Measurements from ENCODE around the gene MND1.

The MND1 gene

DNA sequence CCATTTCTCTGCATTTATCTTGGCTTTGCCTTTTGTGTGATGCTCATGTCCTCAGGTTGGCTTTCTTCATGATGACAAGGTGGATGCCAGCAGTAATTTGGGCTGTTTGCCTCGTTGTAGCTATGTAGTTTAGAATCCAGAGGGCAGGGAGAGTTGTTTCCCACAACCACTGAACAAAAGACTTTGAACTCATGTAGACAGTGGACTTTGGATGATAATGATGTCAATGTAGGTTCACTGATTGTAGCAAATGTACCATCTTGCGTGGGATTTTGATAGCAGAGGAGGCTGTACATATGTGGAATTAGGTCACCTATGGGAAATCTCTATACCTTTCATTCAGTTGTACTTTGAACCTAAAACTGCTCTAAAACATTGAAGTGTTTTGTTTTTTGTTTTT lies 41.3 kb downstream of the MND1 start:
- no peak overlapping the region for H3K27ac ChIP-seq
- TF ChIP-seq, protein P1, sequence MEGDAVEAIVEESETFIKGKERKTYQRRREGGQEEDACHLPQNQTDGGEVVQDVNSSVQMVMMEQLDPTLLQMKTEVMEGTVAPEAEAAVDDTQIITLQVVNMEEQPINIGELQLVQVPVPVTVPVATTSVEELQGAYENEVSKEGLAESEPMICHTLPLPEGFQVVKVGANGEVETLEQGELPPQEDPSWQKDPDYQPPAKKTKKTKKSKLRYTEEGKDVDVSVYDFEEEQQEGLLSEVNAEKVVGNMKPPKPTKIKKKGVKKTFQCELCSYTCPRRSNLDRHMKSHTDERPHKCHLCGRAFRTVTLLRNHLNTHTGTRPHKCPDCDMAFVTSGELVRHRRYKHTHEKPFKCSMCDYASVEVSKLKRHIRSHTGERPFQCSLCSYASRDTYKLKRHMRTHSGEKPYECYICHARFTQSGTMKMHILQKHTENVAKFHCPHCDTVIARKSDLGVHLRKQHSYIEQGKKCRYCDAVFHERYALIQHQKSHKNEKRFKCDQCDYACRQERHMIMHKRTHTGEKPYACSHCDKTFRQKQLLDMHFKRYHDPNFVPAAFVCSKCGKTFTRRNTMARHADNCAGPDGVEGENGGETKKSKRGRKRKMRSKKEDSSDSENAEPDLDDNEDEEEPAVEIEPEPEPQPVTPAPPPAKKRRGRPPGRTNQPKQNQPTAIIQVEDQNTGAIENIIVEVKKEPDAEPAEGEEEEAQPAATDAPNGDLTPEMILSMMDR (conservative IDR thresholded peaks at IDR 0.05; ENCODE audit: low read depth), result no peak
- ChIA-PET POLR2A (ENCODE audit: low non-redundant PET) (no interaction called here), CTCF (no interaction called here)
- DNase-seq (ENCODE audit: low spot score), result no peak

DNA sequence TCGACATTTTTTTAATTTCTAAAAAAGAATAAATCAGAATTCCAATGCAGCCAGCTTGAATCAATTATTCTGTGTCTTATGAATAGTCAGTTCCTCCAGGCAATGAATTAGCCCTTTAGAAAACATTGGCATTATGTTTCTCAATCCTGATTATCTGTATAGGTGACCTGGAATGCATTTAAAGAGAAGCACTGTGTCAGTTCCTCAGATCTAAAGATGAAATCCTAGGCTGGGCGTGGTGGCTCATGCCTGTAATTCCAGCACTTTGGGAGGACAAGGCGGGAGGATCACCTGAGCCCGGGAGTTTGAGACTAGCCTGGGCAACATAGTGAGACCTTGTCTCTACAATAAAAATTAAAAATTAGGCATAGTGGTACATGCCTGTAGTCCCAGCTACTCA lies 43.5 kb downstream of the MND1 start:
- POLR2A ChIA-PET (ENCODE audit: low non-redundant PET), result no interaction called here
- H3K27ac ChIP-seq, result no peak overlapping the region
- DNase-seq (ENCODE audit: low spot score), result no peak
- CTCF ChIA-PET, result no interaction called here
- TF ChIP-seq, protein P1 (conservative IDR thresholded peaks at IDR 0.05; ENCODE audit: low read depth), result no peak

DNA sequence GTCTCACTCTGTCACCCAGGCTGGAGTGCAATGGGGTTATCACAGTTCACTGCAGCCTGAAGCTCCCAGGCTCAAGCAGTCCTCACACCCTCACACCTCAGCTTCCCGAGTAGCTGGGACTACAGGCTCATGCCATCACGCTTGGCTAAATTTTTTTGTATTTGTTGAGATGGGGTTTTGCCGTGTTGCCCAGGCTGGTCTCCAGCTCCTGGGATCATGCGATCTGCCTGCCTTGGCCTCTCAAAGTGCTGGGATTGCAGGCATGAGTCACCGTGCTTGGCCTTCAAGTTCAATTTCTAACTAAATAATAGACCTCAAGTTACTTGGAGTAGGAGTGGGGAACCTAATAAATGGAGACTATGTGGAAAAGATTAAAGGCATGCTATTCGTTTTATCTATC lies 48.9 kb downstream of the MND1 start:
- no peak overlapping the region for H3K27ac ChIP-seq
- ChIA-PET POLR2A (ENCODE audit: low non-redundant PET) (no interaction called here), CTCF (interaction anchor here (0.6 kb wide), 1 partner anchor 213 kb away, joined by 3 read pairs; no protein-coding TSS in a partner anchor)
- no peak for DNase-seq (ENCODE audit: low spot score)
- TF ChIP-seq, protein P1 (conservative IDR thresholded peaks at IDR 0.05; ENCODE audit: low read depth), result no peak

DNA sequence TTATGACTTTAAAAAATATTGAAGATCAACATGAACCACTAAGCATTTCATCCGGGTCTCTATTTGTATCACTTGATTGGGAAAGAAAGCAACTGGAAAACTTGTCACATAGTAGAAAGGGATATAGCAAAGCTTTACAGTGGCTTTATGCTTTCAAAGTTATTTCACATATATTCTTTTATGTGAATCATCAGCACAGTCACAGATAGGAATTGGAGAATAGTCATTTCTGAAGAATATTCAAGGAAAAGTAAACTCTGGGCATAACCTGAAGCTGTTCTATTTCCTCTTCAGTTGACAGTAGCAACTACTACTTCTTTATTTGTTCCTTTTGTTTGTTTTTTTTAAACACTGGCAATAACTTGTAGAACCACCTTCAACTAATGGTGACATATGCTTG lies 50.5 kb downstream of the MND1 start:
- H3K27ac ChIP-seq, result no peak overlapping the region
- TF ChIP-seq, protein P1 (conservative IDR thresholded peaks at IDR 0.05; ENCODE audit: low read depth), result no peak
- ChIA-PET CTCF (interaction anchor here (0.6 kb wide), 2 partner anchors 17 to 1240 kb away, joined by 3 to 4 read pairs; no protein-coding TSS in a partner anchor), POLR2A (ENCODE audit: low non-redundant PET) (no interaction called here)
- no peak for DNase-seq (ENCODE audit: low spot score)

DNA sequence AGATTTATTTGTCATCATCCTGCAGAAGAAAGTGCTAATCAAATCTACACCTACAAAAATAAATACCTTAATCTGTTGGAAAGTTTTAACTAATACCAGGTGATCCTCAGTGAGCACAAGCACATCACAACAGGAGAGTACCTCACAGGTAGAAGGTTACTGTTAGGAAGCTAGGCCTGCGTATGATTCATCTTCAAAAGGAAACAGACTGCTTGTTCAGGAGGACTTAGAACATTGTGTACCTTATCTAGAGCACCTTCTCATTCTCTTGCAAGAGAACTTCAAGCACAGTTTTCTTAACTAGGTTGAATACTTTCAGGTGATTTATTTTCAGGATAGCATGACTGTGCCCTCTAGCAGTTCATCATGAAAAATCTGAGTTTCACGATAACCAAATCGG lies 54.2 kb downstream of the MND1 start:
- POLR2A ChIA-PET (ENCODE audit: low non-redundant PET), result no interaction called here
- CTCF ChIA-PET, result no interaction called here
- DNase-seq (ENCODE audit: low spot score), result no peak
- TF ChIP-seq, protein P1 (conservative IDR thresholded peaks at IDR 0.05; ENCODE audit: low read depth), result no peak
- no peak overlapping the region for H3K27ac ChIP-seq

DNA sequence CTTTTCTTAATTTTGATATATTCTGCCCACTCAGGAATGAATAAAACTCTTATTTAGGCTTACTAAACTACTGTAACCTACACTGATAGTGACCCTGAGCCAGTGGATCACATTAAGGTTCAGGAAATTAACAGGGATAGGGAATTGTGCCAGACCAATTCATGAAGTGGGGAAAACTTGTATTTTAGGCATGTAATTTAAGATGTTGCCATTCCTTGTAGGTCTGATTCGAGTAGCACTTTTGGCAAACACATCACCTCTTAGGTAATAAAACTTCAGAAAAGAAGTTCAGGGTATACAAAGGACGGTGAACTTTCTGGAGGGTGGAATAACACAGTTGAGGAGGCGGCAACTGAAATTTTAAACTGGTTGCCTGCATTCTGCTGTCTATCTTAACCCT lies 54.9 kb downstream of the MND1 start:
- ChIA-PET POLR2A (ENCODE audit: low non-redundant PET) (no interaction called here), CTCF (no interaction called here)
- TF ChIP-seq, protein P1 (conservative IDR thresholded peaks at IDR 0.05; ENCODE audit: low read depth), result no peak
- H3K27ac ChIP-seq, result no peak overlapping the region
- no peak for DNase-seq (ENCODE audit: low spot score)

DNA sequence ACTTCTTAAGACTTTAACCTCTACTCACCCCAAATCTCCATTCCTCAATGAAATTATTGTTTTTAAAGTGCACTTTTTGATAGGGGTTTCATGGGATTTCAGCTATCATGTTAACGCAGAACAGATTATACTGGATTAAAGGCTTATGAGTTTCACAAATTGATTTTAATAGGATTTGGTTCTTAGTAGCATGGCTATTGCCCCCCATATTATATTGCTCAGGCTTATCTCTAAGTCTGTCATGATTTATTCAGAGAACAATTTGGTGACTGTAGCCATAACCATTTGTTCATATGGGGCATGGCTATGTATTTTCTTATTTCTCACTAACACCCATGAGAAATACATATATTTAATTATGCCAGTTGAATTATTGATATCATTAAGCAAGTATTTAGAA lies 57.0 kb downstream of the MND1 start:
- H3K27ac ChIP-seq, result no peak overlapping the region
- POLR2A ChIA-PET (ENCODE audit: low non-redundant PET), result no interaction called here
- DNase-seq (ENCODE audit: low spot score), result no peak
- CTCF ChIA-PET, result no interaction called here
- TF ChIP-seq, protein P1 (conservative IDR thresholded peaks at IDR 0.05; ENCODE audit: low read depth), result no peak

Data from RWPE1 (cell line).